ENCODE data around the gene IFNA6. TPM values are rescaled to one million over a fixed set of nuclear protein-coding genes. Genes with fewer than 3 reads are reported as not detected.

IFNA6 gene
- total and polyA plus RNA-seq, 10 of the 15 experiments (the other 5 are each of a cell fraction or from before 2014, with no cell fraction given) = 0.04 TPM; not detected in 9

- no peaks in the 10 kb centered on the region for H4K20me1 ChIP-seq (ENCODE audit: control insufficient read depth, insufficient read depth)
- WGBS (ENCODE audit: insufficient coverage, insufficient replicate concordance, low lambda C conversion rate, missing lambda C conversion rate) = 25% methylated on average over 40 of the region's 40 CpGs
- H3K4me3 ChIP-seq = peak overlapping the region; percentile 68
- H3K36me3 ChIP-seq (ENCODE audit: control insufficient read depth in 2 of 2, insufficient read depth in 2 of 2, low read length in 1 of 2) = no peaks in the 10 kb centered on the region
- CTCF ChIA-PET = interaction anchor here (0.6 to 10.0 kb wide), 37 partner anchors 9 to 1459 kb away, joined by 3 to 256 read pairs (median 4); partner anchors contain the start of genes IFNA2 and KLHL9
- RAD21 ChIA-PET (ENCODE audit: unreplicated experiment) = interaction anchor here (0.6 to 3.9 kb wide), 17 partner anchors 11 to 143 kb away, joined by 3 to 86 read pairs (median 4); partner anchors contain the start of genes IFNA2 and KLHL9
- no peaks in the 10 kb centered on the region for H3K9me3 ChIP-seq (replicated peaks; ENCODE audit: control insufficient read depth, insufficient read depth, low read length)
- H2AFZ ChIP-seq (ENCODE audit: control insufficient read depth, low read depth, low read length) = peak overlapping the region; percentile 90
- in situ Hi-C loops (cut with MboI) = no loop called here
- no peak for DNase-seq (ENCODE audit: low read depth, low spot score)
- SMC1A ChIA-PET (ENCODE audit: uncharacterized antibody, unreplicated experiment) = interaction anchor here (0.7 to 10.4 kb wide), 22 partner anchors 9 to 364 kb away, joined by 3 to 205 read pairs (median 4); partner anchors contain the start of genes HACD4, IFNA2 and KLHL9
- intact Hi-C loops (cut with micrococcal nuclease; ENCODE audit: unreplicated experiment) = loop anchor here (1.0 kb wide), 1 partner anchor 70 kb away; no protein-coding TSS in a partner anchor
- peak overlapping the region; percentile 89 for H3K4me2 ChIP-seq (ENCODE audit: control insufficient read depth, insufficient read depth)
- no peak overlapping the region for H3K27ac ChIP-seq (ENCODE audit: control insufficient read depth, insufficient read depth)
- FAIRE-seq = peak; percentile 85
- no peaks in the 10 kb centered on the region for H3K79me2 ChIP-seq (ENCODE audit: control insufficient read depth, insufficient read depth, low read length)
- peaks cover 3% of the 10 kb centered on the region; the same call in 1 of the 2 replicates for H3K4me1 ChIP-seq (ENCODE audit: control insufficient read depth, insufficient read depth, low read length)
- POLR2A ChIA-PET = interaction anchor here (0.7 to 1.3 kb wide), 2 partner anchors 61 to 67 kb away, joined by 3 to 7 read pairs; partner anchors contain the start of gene KLHL9
- ATAC-seq = peak; percentile 82
- BruUV-seq (replicated peaks) = no TSS peak
- H3K27me3 ChIP-seq (replicated peaks in 1 of 2; ENCODE audit: control insufficient read depth in 2 of 2, insufficient read depth in 2 of 2, low read length in 1 of 2) = no peaks in the 10 kb centered on the region
- peak overlapping the region; percentile 48 for H3K9ac ChIP-seq (ENCODE audit: control insufficient read depth, insufficient read depth, low read length)
- TF ChIP-seq ZNF592 (IDR thresholded peaks at IDR 0.05) (no peak), RAD51 (IDR thresholded peaks at IDR 0.05) (no peak), RCOR1 (conservative IDR thresholded peaks at IDR 0.05; ENCODE audit: low read depth, low read length) (no peak), RUNX3 (IDR thresholded peaks at IDR 0.05; ENCODE audit: low read length) (no peak), IRF5 (IDR thresholded peaks at IDR 0.05; ENCODE audit: borderline replicate concordance) (no peak), BHLHE40 (IDR thresholded peaks at IDR 0.05; ENCODE audit: borderline replicate concordance in 1 of 2, low read depth in 2 of 2, low read length in 1 of 2) (peak; percentile 79 to 88; a peak in 3 of 4 replicates), BACH1 (IDR thresholded peaks at IDR 0.05; ENCODE audit: borderline replicate concordance) (no peak), MTA2 (IDR thresholded peaks at IDR 0.05; ENCODE audit: low read depth) (peak; percentile 37; the same call in 1 of the 2 replicates), NR2C2 (IDR thresholded peaks at IDR 0.05; ENCODE audit: borderline replicate concordance, control insufficient read depth, insufficient read length, low read depth) (no peak), SUPT20H (IDR thresholded peaks at IDR 0.05; ENCODE audit: borderline replicate concordance, control insufficient read depth, low read depth, low read length) (no peak), TAF1 (IDR thresholded peaks at IDR 0.05; ENCODE audit: borderline replicate concordance, low read depth, low read length) (no peak), MXI1 (IDR thresholded peaks at IDR 0.05; ENCODE audit: low read depth, low read length) (peak; percentile 19; the same call in 1 of the 2 replicates), E2F4 (IDR thresholded peaks at IDR 0.05; ENCODE audit: low read depth, low read length) (no peak), NBN (IDR thresholded peaks at IDR 0.05) (0 out of 2 replicates have a peak, but pooled peaks have one; percentile 42)
These were observed 45.4 kb upstream of the IFNA6 start for GRCh38 chr9:21395778-21396717.
